ENCODE results near the gene EYA2. TPM values are rescaled to one million over a fixed set of nuclear protein-coding genes. Genes with fewer than 3 reads are reported as not detected.

EYA2 gene
- total RNA-seq, 4 donors from 2014 or later, result 8.9 to 18.0 (median 9.5) TPM

GRCh38 chr20:46852313-46852712 lies 42.3 kb upstream of the EYA2 start:
- DNase-seq (ENCODE audit: low spot score) (no peak), ATAC-seq (ENCODE audit: low FRiP score) (no peak)
- TF ChIP-seq, protein P1, sequence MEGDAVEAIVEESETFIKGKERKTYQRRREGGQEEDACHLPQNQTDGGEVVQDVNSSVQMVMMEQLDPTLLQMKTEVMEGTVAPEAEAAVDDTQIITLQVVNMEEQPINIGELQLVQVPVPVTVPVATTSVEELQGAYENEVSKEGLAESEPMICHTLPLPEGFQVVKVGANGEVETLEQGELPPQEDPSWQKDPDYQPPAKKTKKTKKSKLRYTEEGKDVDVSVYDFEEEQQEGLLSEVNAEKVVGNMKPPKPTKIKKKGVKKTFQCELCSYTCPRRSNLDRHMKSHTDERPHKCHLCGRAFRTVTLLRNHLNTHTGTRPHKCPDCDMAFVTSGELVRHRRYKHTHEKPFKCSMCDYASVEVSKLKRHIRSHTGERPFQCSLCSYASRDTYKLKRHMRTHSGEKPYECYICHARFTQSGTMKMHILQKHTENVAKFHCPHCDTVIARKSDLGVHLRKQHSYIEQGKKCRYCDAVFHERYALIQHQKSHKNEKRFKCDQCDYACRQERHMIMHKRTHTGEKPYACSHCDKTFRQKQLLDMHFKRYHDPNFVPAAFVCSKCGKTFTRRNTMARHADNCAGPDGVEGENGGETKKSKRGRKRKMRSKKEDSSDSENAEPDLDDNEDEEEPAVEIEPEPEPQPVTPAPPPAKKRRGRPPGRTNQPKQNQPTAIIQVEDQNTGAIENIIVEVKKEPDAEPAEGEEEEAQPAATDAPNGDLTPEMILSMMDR (IDR thresholded peaks at IDR 0.05), result no peak

DNA sequence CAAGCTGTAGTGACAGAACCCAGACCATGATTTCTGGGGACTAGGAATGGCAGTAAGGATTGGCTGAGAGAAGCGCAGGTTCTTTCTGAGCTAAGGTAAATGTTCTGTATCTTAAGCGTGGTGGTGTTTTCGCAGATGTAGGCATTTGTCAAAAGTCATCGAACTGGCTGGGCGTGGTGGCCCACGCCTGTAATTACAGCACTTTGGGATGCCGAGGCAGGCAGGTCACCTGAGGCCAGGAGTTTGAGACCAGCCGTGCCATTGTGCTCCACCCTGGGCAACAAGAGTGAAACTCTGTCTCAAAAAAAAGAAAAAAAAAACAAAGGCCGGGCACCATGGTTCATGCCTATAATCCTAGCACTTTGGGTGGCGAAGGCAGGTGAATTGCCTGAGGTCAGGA lies 40.7 kb upstream of the EYA2 start:
- DNase-seq (ENCODE audit: low spot score), result no peak
- no peak for ATAC-seq (ENCODE audit: low FRiP score)
- TF ChIP-seq, protein P1 (IDR thresholded peaks at IDR 0.05), result no peak

- ATAC-seq (ENCODE audit: low FRiP score) (no peak), DNase-seq (ENCODE audit: low spot score) (no peak)
- TF ChIP-seq, protein P1 (IDR thresholded peaks at IDR 0.05), result no peak
Measured at GRCh38 chr20:46857061-46857831, 37.4 kb upstream of the EYA2 start.

DNA sequence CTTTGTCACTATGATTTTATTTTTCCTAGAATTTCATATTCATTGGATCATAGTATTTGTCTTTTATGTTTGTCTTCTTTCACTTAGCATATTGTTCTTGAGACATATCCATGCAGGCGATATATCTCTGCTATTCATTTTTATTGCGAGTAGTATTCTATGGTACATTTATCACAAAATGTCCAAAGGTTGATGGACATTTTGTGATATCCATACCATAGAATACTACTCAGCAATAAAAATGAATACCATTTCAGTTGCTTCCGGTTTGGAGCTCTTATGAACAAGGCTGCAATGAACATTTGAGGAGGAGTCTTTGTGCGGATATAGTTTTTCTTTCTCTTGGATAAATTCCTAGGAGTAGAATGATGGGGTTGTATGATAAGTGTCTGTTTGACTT lies 28.8 kb upstream of the EYA2 start:
- ATAC-seq (ENCODE audit: low FRiP score) (no peak), DNase-seq (ENCODE audit: low spot score) (no peak)
- TF ChIP-seq, protein P1 (IDR thresholded peaks at IDR 0.05), result no peak

DNA sequence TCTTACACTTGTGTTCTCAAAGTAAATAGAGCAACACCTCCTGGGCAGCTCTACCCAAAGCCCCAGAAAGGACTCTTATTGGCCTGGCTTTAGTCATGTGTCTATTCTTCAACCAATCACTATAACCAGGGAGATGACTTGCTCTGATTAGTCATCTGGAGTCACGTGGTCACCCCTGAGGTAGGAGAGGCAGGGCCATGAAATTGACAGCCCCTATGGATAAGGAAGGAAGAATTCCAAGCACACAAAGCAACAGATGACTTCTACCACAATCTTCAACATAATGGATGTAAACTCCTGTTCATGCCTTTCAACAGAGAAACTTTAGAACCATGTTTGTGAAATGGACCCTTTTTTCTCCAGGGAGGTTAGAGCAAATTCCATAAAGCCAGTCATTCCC lies 24.6 kb upstream of the EYA2 start:
- DNase-seq (ENCODE audit: low spot score), result no peak
- TF ChIP-seq, protein P1 (IDR thresholded peaks at IDR 0.05), result no peak
- ATAC-seq (ENCODE audit: low FRiP score), result no peak

DNA sequence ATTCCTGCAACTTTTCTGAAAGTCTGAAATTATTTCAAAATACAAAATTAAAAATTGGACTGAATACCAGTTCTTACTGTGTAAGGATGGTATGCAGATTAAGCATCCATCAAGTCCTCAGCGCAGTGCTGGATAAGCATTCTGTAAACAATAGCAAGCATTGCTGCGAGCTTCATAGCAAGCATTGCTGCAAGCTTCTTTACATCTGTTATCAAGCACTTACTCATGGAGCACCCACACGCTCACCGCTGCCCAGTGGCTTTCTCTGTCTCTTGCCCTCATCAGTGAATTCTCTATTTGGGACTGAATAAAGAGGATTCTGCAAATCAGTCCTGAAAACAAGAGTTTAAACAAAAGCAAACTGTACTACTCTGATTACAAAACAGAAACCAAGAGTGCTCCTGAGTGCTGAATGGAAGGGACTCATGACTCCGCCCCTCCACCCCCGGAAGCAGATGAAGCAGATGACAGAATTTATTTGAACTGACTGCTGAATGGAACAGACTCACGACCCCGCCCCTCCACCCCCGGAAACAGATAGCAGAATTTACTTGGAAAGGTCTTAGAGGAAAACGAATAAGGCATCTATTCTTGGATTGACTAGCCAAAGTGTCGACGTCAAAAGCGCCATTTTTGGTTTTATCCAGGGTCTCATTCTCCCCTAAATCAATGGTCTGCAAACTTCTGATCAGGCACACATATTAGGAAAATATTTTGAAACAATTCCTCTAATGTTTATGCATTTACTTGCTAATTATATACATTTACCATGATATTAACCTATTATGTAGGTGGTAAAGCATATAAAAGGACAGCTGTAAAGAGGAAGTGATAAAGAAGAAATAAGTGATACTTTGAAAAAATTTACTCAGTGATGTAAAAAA lies 22.1 kb upstream of the EYA2 start:
- ATAC-seq (ENCODE audit: low FRiP score), result no peak
- TF ChIP-seq, protein P1 (IDR thresholded peaks at IDR 0.05), result no peak
- DNase-seq (ENCODE audit: low spot score), result no peak
